AG08395 (cell line): Measurements from ENCODE around the gene MAP1A.
A peak's percentile ranks its signal among the peaks of the same experiment; 100 is the strongest.
"Not testable (repeated sequence)": the region's sequence is repeated elsewhere in the genome, so short reads cannot be mapped to it uniquely, and the experiment has no call there.

Source experiments
- DNase-seq: peaks from one replicate; pipeline ENCODE4 v3.0.0; 2012; ENCODE audit warnings: mixed read lengths, low spot score

MAP1A gene

GRCh38 chr15:43529587-43530345, 12.4 kb downstream of the MAP1A start:
- DNase-seq: no peak

GRCh38 chr15:43531018-43531670, 13.7 kb downstream of the MAP1A start:
- DNase-seq: no peak

- DNase-seq: peak; percentile 54
Measured at GRCh38 chr15:43532826-43533225, 15.4 kb downstream of the MAP1A start.

GRCh38 chr15:43534897-43535296, 17.5 kb downstream of the MAP1A start:
- no peak for DNase-seq

GRCh38 chr15:43538091-43538490, 20.7 kb downstream of the MAP1A start:
- no peak for DNase-seq

- DNase-seq: no peak
Measured at GRCh38 chr15:43541785-43542184, 24.4 kb downstream of the MAP1A start.

- no peak for DNase-seq
Measured at GRCh38 chr15:43544266-43544665, 26.9 kb downstream of the MAP1A start.

GRCh38 chr15:43545426-43545825, 28.0 kb downstream of the MAP1A start:
- no peak for DNase-seq

GRCh38 chr15:43547539-43547938, 30.1 kb downstream of the MAP1A start:
- no peak for DNase-seq

- peak; percentile 57 for DNase-seq
Measured at GRCh38 chr15:43550527-43551363, 33.3 kb downstream of the MAP1A start.

- no peak for DNase-seq
Measured at GRCh38 chr15:43552256-43552655, 34.8 kb downstream of the MAP1A start.

- DNase-seq: no peak
Measured at GRCh38 chr15:43552986-43553385, 35.6 kb downstream of the MAP1A start.

- DNase-seq: not testable (repeated sequence)
Measured at GRCh38 chr15:43562753-43563152, 45.3 kb downstream of the MAP1A start.

GRCh38 chr15:43563793-43564192, 46.4 kb downstream of the MAP1A start:
- not testable (repeated sequence) for DNase-seq

GRCh38 chr15:43566615-43567014, 49.2 kb downstream of the MAP1A start:
- not testable (repeated sequence) for DNase-seq

GRCh38 chr15:43574607-43575006, 57.2 kb downstream of the MAP1A start:
- DNase-seq: not testable (repeated sequence)
